IMR-90 (cell line): ENCODE results near the gene DCAF5.

Experiments
- BHLHE40 ChIP-seq: fragments of 150-350 bp; IDR thresholded peaks from 2 replicates; pipeline ENCODE4 v1.6.1; 2016; ENCODE audit warnings: mild to moderate bottlenecking, low read depth, low read length
- CTCF ChIP-seq: conservative IDR thresholded peaks from 2 replicates; pipeline ENCODE4 v1.5.1; 2012; ENCODE audit warnings: mild to moderate bottlenecking, low read depth, low read length, improper control_type of control experiment
- SMC3 ChIP-seq: fragments of 150-350 bp; IDR thresholded peaks from 2 replicates; pipeline ENCODE4 v1.6.1; 2016; ENCODE audit warnings: low read depth, mild to moderate bottlenecking, antibody characterized with exemption, low read length, moderate library complexity

DNA sequence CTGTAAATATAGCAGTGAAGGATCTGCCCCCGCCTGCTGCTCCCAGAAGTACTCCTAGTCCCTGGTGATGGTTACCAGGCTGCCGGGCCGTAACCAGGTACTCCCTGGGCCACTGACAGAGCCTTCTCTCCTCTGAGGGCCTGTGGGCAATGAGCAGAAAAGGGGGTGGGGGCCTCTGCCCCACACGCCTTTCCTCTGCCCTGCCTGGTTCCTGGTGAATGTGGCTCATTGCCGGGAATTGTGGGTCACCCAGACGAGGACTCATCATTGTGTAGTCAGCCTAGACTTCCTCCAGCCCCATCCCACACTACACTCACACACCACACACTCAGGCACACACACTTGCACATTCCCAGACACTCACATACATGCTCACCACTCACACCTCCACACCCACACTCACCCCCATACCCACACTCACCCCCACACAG is 138.1 kb downstream of the DCAF5 start:
- TF ChIP-seq BHLHE40 (no peak; the same call in 1 of the 2 replicates), CTCF (no peak), SMC3 (no peak)
